Measurements from ENCODE around the gene AKAP8L. TPM values are rescaled to one million over a fixed set of nuclear protein-coding genes. Genes with fewer than 3 reads are reported as not detected.

AKAP8L gene
- total RNA-seq, 2 donors from 2014 or later, result 147 to 196 TPM

GRCh38 chr19:15400521-15401396 is 18.0 kb downstream of the AKAP8L start:
- intact Hi-C loops (cut with DNase I), result no loop called here
- H3K36me3 ChIP-seq (replicated peaks in 1 of 2; ENCODE audit: insufficient read depth in 1 of 2, low read depth in 2 of 2), result peaks cover 39 to 46% of the 10 kb centered on the region in 2 donors

DNA sequence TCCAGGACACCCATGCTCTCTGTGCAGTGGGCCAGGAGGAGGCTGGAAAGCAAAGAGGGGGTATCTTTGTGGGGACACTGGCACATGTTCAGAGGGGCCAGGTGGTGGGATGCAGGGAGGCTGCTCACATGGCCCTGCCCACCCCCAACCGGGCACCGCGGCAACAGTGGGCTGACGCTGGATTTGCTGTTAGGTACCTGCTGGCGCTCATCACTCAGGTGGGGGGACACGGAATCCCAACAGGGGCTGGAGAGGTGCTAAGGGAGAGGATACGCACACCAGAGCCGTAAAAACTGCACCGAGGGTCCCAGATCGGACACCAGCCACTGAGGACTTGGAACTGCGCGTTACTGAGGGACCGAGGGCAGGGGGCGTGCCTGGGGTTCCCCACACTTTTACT is 19.2 kb downstream of the AKAP8L start:
- DNase-seq (no peak), ATAC-seq (no peak)
- peaks cover 39 to 46% of the 10 kb centered on the region in 2 donors for H3K36me3 ChIP-seq (replicated peaks in 1 of 2; ENCODE audit: insufficient read depth in 1 of 2, low read depth in 2 of 2)
- H3K4me1 ChIP-seq, result peaks cover 8% of the 10 kb centered on the region
- WGBS, 2 donors, result 91 to 97% methylated on average over 12 to 13 of the region's 14 CpGs
- intact Hi-C loops (cut with DNase I), result no loop called here
- H3K9me3 ChIP-seq, result no peaks in the 10 kb centered on the region
- no peak overlapping the region for H3K27ac ChIP-seq
- no peak for TF ChIP-seq POLR2A (IDR thresholded peaks at IDR 0.05)
- TF ChIP-seq, protein P1, sequence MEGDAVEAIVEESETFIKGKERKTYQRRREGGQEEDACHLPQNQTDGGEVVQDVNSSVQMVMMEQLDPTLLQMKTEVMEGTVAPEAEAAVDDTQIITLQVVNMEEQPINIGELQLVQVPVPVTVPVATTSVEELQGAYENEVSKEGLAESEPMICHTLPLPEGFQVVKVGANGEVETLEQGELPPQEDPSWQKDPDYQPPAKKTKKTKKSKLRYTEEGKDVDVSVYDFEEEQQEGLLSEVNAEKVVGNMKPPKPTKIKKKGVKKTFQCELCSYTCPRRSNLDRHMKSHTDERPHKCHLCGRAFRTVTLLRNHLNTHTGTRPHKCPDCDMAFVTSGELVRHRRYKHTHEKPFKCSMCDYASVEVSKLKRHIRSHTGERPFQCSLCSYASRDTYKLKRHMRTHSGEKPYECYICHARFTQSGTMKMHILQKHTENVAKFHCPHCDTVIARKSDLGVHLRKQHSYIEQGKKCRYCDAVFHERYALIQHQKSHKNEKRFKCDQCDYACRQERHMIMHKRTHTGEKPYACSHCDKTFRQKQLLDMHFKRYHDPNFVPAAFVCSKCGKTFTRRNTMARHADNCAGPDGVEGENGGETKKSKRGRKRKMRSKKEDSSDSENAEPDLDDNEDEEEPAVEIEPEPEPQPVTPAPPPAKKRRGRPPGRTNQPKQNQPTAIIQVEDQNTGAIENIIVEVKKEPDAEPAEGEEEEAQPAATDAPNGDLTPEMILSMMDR (IDR thresholded peaks at IDR 0.05), result no peak
- H3K4me3 ChIP-seq, result no peak overlapping the region
- H3K27me3 ChIP-seq, result no peaks in the 10 kb centered on the region

More at GRCh38 chr19:15400521-15401396, 18.0 kb downstream of the AKAP8L start:
- WGBS, 2 donors, result 85 to 92% methylated on average over 9 to 23 of the region's 29 CpGs
- Histone ChIP-seq H3K9me3 (no peaks in the 10 kb centered on the region), H3K4me3 (no peak overlapping the region), H3K27me3 (no peaks in the 10 kb centered on the region), H3K4me1 (peaks cover 17% of the 10 kb centered on the region), H3K27ac (no peak overlapping the region)
- no peak for ATAC-seq
- TF ChIP-seq, protein P1 (IDR thresholded peaks at IDR 0.05), result no peak
- no peak for TF ChIP-seq POLR2A (IDR thresholded peaks at IDR 0.05)
- DNase-seq, result no peak

- no peak for TF ChIP-seq POLR2A (IDR thresholded peaks at IDR 0.05)
- TF ChIP-seq, protein P1 (IDR thresholded peaks at IDR 0.05), result no peak
- ATAC-seq (no peak), DNase-seq (no peak)
- H3K36me3 ChIP-seq (replicated peaks in 1 of 2; ENCODE audit: insufficient read depth in 1 of 2, low read depth in 2 of 2), result peaks cover 39 to 46% of the 10 kb centered on the region in 2 donors
- intact Hi-C loops (cut with DNase I), result no loop called here
- WGBS, 2 donors, result 93 to 100% methylated on average over 6 to 8 of the region's 8 CpGs
- no peaks in the 10 kb centered on the region for H3K27me3 ChIP-seq
- H3K4me1 ChIP-seq, result peaks cover 3% of the 10 kb centered on the region
- H3K27ac ChIP-seq, result no peak overlapping the region
- no peaks in the 10 kb centered on the region for H3K9me3 ChIP-seq
- no peak overlapping the region for H3K4me3 ChIP-seq
Measured at GRCh38 chr19:15399234-15399515, 19.6 kb downstream of the AKAP8L start.

DNA sequence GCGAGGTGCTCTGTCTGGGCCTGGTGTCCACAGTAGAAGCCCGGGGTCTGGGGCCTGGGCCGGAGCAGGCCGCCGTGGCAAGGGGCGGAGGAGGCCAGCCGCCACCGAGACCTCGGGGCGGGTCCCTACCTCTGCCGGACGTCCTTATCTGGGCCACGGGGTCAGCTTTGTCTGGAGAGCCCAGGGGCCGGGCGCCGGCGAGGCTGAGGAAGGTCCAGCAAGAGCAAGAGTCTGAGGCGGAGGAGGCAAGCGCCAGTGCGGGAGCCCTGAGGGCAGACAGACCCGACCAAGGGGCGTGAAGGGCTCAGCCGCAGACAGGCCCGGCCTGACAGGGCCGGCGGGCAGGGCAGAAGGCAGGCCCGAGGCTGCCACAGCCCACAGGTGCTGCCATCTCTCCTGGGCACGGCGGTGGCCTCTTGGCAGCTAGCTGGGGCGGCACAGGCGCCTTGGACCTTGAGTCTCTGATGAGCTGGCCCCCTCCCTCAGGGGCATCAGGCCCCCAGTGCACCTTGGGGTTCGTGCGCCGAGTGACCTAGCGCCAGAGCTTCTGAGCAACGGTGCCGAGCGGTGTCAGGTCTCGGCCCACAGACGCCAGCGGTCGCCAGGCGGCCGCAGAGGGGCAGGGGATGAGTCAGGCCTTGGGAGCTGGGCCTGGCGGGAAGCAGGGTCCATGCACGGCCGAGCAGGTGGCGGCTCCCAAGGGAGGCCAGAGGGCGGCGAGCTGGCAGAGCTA is 20.1 kb downstream of the AKAP8L start:
- no peaks in the 10 kb centered on the region for H3K4me1 ChIP-seq
- TF ChIP-seq POLR2A (IDR thresholded peaks at IDR 0.05), result no peak
- TF ChIP-seq, protein P1 (IDR thresholded peaks at IDR 0.05), result no peak
- intact Hi-C loops (cut with DNase I), result no loop called here
- 86 to 93% methylated on average over 19 to 40 of the region's 50 CpGs for WGBS, 2 donors
- no peaks in the 10 kb centered on the region for H3K9me3 ChIP-seq
- no peak overlapping the region for H3K4me3 ChIP-seq
- ATAC-seq (no peak), DNase-seq (no peak)
- H3K27me3 ChIP-seq, result no peaks in the 10 kb centered on the region
- H3K27ac ChIP-seq, result no peak overlapping the region
- peaks cover 39 to 48% of the 10 kb centered on the region in 2 donors for H3K36me3 ChIP-seq (replicated peaks in 1 of 2; ENCODE audit: insufficient read depth in 1 of 2, low read depth in 2 of 2)
